Left forelimb (tissue), 1 donor: ENCODE measurements around the gene STRN.
"Not testable (repeated sequence)": the region's sequence is repeated elsewhere in the genome, so short reads cannot be mapped to it uniquely, and the experiment has no call there.

Experiments
- DNase-seq: peaks from one replicate; pipeline ENCODE4 v3.0.0-alpha.2; 2018; ENCODE audit warnings: low spot score

Gene STRN

GRCh38 chr2:36834731-36835524 lies 131.4 kb downstream of the STRN start:
- DNase-seq = no peak

GRCh38 chr2:36834203-36834602 lies 132.1 kb downstream of the STRN start:
- no peak for DNase-seq

GRCh38 chr2:36831185-36831584 lies 135.2 kb downstream of the STRN start:
- DNase-seq = no peak

- not testable (repeated sequence) for DNase-seq
Measured at GRCh38 chr2:36824683-36825082, 141.7 kb downstream of the STRN start.

- DNase-seq = no peak
Measured at GRCh38 chr2:36824273-36824672, 142.1 kb downstream of the STRN start.

GRCh38 chr2:36823862-36824261 lies 142.5 kb downstream of the STRN start:
- DNase-seq = no peak

GRCh38 chr2:36820942-36821605 lies 145.3 kb downstream of the STRN start:
- DNase-seq = no peak

- DNase-seq = no peak
Measured at GRCh38 chr2:36819095-36819711, 147.1 kb downstream of the STRN start.

- DNase-seq = no peak
Measured at GRCh38 chr2:36818542-36818941, 147.8 kb downstream of the STRN start.

- no peak for DNase-seq
Measured at GRCh38 chr2:36812196-36812595, 154.1 kb downstream of the STRN start.

GRCh38 chr2:36811071-36811470 lies 155.3 kb downstream of the STRN start:
- DNase-seq = peak; percentile 5

GRCh38 chr2:36809069-36809445 lies 157.3 kb downstream of the STRN start:
- no peak for DNase-seq

- peak; percentile 54 for DNase-seq
Measured at GRCh38 chr2:36808386-36809068, 157.8 kb downstream of the STRN start.

- no peak for DNase-seq
Measured at GRCh38 chr2:36807223-36807886, 159.0 kb downstream of the STRN start.

GRCh38 chr2:36805635-36806224 lies 160.6 kb downstream of the STRN start:
- DNase-seq = no peak

GRCh38 chr2:36802952-36803351 lies 163.4 kb downstream of the STRN start:
- DNase-seq = no peak

- DNase-seq = no peak
Measured at GRCh38 chr2:36801088-36801487, 165.2 kb downstream of the STRN start.

GRCh38 chr2:36800381-36800780 lies 166.0 kb downstream of the STRN start:
- DNase-seq = no peak

- DNase-seq = no peak
Measured at GRCh38 chr2:36798724-36799123, 167.6 kb downstream of the STRN start.

- DNase-seq = no peak
Measured at GRCh38 chr2:36797324-36798070, 168.8 kb downstream of the STRN start.
